Caco-2 (cell line): ENCODE results near the gene SEC23B. TPM values are rescaled to one million over a fixed set of nuclear protein-coding genes. Genes with fewer than 3 reads are reported as not detected.
A peak's percentile ranks its signal among the peaks of the same experiment; 100 is the strongest.

ENCODE experiments used
- BruUV-seq: library from RNA; stranded (reverse); fragments of 400-500 nt; replicated peaks from 2 replicates; lab custom pipeline; 2021; lab: Mats Ljungman, UMichigan
- CTCF ChIA-PET: fragments of 300-600 bp; sonication (Branson Sonifier 250); formaldehyde crosslinking; loops from one replicate; lab custom pipeline; 2022; ENCODE audit warnings: antibody characterized with exemption; lab: Charles Lee
- POLR2A ChIA-PET: fragments of 300-600 bp; sonication (Branson Sonifier 250); formaldehyde crosslinking; loops from one replicate; lab custom pipeline; 2022; ENCODE audit warnings: antibody characterized with exemption; lab: Charles Lee
- DNase-seq, 2 experiments: peaks; one replicate each; pipeline versions ENCODE4 v3.0.0 to v3.0.0-alpha.2; 2020 to 2022
- H3K27me3 ChIP-seq: replicated peaks from 2 replicates; pipeline ENCODE4 v1.6.0; 2011; ENCODE audit warnings: low read length; ENCODE audit not compliant: control insufficient read depth, insufficient read depth
- H3K36me3 ChIP-seq: 2 replicates; pipeline ENCODE4 v1.5.1; 2011; ENCODE audit warnings: low read length; ENCODE audit not compliant: control insufficient read depth, insufficient read depth
- H3K4me1 ChIP-seq: fragments of 250-450 bp; sonication (Bioruptor Pico); 2 replicates; pipeline ENCODE4 v1.5.1; 2020; ENCODE audit warnings: mild to moderate bottlenecking
- H3K4me3 ChIP-seq: 2 replicates; pipeline ENCODE4 v1.5.1; 2011; ENCODE audit warnings: low read depth, mild to moderate bottlenecking, control low read depth, low read length
- H3K9me3 ChIP-seq: fragments of 250-450 bp; sonication (Bioruptor Pico); 2 replicates; pipeline ENCODE4 v1.5.1; 2020; ENCODE audit warnings: mild to moderate bottlenecking, moderate library complexity
- H3K27ac Mint-ChIP-seq: one replicate; pipeline ENCODE4 v1.8.0; 2022; ENCODE audit warnings: mixed read lengths; ENCODE audit not compliant: unreplicated experiment
- H3K27me3 Mint-ChIP-seq: one replicate; pipeline ENCODE4 v1.8.0; 2022; ENCODE audit warnings: mixed read lengths; ENCODE audit not compliant: insufficient read depth, unreplicated experiment
- H3K36me3 Mint-ChIP-seq: one replicate; pipeline ENCODE4 v1.8.0; 2022; ENCODE audit warnings: mild to moderate bottlenecking, mixed read lengths; ENCODE audit not compliant: insufficient read depth, unreplicated experiment
- H3K4me1 Mint-ChIP-seq: one replicate; pipeline ENCODE4 v1.8.0; 2022; ENCODE audit warnings: low read depth, mixed read lengths; ENCODE audit not compliant: unreplicated experiment
- H3K4me3 Mint-ChIP-seq: one replicate; pipeline ENCODE4 v1.8.0; 2022; ENCODE audit warnings: mild to moderate bottlenecking, moderate library complexity, mixed read lengths; ENCODE audit not compliant: unreplicated experiment
- H3K9me3 Mint-ChIP-seq: one replicate; pipeline ENCODE4 v1.8.0; 2022; ENCODE audit warnings: mixed read lengths; ENCODE audit not compliant: unreplicated experiment
- intact Hi-C: fragments of 100-400 bp; cut with micrococcal nuclease; formaldehyde crosslinking; loops from one replicate; pipeline ENCODE4 v1.10.0; 2022; ENCODE audit not compliant: unreplicated experiment
- total RNA-seq: library from RNA; stranded (reverse); gene quantifications from 2 replicates; pipeline ENCODE4 v1.2.3, GENCODE V29; 2022
- TF ChIP-seq, protein P1 (sequence below), 2 experiments: fragments of 200-600 bp in 1 of 2; IDR thresholded peaks; 1 replicate in 1 of 2; 2 replicates in 1 of 2; pipeline versions ENCODE4 v1.5.1 to v1.8.0; 2011 to 2022; ENCODE audit warnings: antibody characterized with exemption in 1 of 2, control low read depth in 1 of 2, inconsistent platforms in 1 of 2, low read depth in 1 of 2, low read length in 1 of 2, mild to moderate bottlenecking in 1 of 2, moderate library complexity in 1 of 2; ENCODE audit not compliant: insufficient read depth in 1 of 2, severe bottlenecking in 1 of 2, unreplicated experiment in 1 of 2

SEC23B gene
- total RNA-seq, 1 experiment from 2014 or later: 84.1 TPM

- Histone ChIP-seq H3K4me1 (peaks cover 25% of the 10 kb centered on the region), H3K27me3 (no peaks in the 10 kb centered on the region), H3K36me3 (peaks cover 4% of the 10 kb centered on the region; the same call in 1 of the 2 replicates), H3K9me3 (no peaks in the 10 kb centered on the region), H3K4me3 (no peak overlapping the region)
- peak; percentile 28 to 43 for DNase-seq
- ChIA-PET POLR2A (interaction anchor here (0.6 to 1.7 kb wide), 4 partner anchors 11 to 333 kb away, joined by 4 to 17 read pairs (median 6); partner anchors contain the start of genes DZANK1, POLR3F, RBBP9 and SEC23B), CTCF (no interaction called here)
- Mint-ChIP-seq H3K27me3 (no peaks in the 10 kb centered on the region), H3K4me3 (peak overlapping the region; percentile 24), H3K4me1 (peaks cover 8% of the 10 kb centered on the region), H3K9me3 (no peaks in the 10 kb centered on the region), H3K27ac (peak overlapping the region; percentile 79), H3K36me3 (peaks cover 69% of the 10 kb centered on the region)
- intact Hi-C loops: no loop called here
- TF ChIP-seq, protein P1, sequence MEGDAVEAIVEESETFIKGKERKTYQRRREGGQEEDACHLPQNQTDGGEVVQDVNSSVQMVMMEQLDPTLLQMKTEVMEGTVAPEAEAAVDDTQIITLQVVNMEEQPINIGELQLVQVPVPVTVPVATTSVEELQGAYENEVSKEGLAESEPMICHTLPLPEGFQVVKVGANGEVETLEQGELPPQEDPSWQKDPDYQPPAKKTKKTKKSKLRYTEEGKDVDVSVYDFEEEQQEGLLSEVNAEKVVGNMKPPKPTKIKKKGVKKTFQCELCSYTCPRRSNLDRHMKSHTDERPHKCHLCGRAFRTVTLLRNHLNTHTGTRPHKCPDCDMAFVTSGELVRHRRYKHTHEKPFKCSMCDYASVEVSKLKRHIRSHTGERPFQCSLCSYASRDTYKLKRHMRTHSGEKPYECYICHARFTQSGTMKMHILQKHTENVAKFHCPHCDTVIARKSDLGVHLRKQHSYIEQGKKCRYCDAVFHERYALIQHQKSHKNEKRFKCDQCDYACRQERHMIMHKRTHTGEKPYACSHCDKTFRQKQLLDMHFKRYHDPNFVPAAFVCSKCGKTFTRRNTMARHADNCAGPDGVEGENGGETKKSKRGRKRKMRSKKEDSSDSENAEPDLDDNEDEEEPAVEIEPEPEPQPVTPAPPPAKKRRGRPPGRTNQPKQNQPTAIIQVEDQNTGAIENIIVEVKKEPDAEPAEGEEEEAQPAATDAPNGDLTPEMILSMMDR (IDR thresholded peaks at IDR 0.05; ENCODE audit: insufficient read depth in 1 of 2, low read depth in 1 of 2, low read length in 1 of 2, severe bottlenecking in 1 of 2, unreplicated experiment in 1 of 2): no peak
- BruUV-seq: no TSS peak
Observed at GRCh38 chr20:18477821-18478220, 29.9 kb upstream of the SEC23B start.

GRCh38 chr20:18481596-18481995 lies 26.1 kb upstream of the SEC23B start:
- H3K36me3 ChIP-seq: peaks cover 4% of the 10 kb centered on the region; the same call in 1 of the 2 replicates
- POLR2A ChIA-PET: no interaction called here
- Mint-ChIP-seq H3K27ac (no peak overlapping the region), H3K4me3 (no peak overlapping the region), H3K27me3 (no peaks in the 10 kb centered on the region), H3K4me1 (peaks cover 8% of the 10 kb centered on the region), H3K36me3 (peaks cover 56% of the 10 kb centered on the region), H3K9me3 (no peaks in the 10 kb centered on the region)
- DNase-seq: no peak
- no peaks in the 10 kb centered on the region for H3K27me3 ChIP-seq
- no TSS peak for BruUV-seq
- TF ChIP-seq, protein P1 (IDR thresholded peaks at IDR 0.05; ENCODE audit: insufficient read depth in 1 of 2, low read depth in 1 of 2, low read length in 1 of 2, severe bottlenecking in 1 of 2, unreplicated experiment in 1 of 2): no peak
- intact Hi-C loops: no loop called here
- no peaks in the 10 kb centered on the region for H3K9me3 ChIP-seq
- H3K4me1 ChIP-seq: peaks cover 17% of the 10 kb centered on the region
- CTCF ChIA-PET: no interaction called here
- no peak overlapping the region for H3K4me3 ChIP-seq

DNA sequence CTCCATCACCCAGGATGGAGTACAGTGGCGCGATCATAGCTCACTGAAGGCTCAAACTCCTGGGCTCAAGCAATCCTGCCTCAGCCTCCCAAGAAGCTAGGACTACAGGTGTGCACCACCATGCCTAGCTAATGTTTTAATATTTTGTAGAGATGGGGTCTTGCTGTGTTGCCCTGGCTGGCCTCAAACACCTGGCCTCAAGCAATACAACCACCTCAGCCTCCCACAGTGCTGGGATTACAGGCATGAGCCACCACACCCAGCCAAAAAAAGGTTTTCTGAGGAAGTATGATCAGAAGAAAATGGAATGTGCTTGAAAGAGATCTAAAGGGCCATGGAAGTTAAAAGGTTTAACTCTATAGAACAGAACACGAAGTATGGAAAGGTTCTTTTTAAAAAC lies 19.4 kb upstream of the SEC23B start:
- H3K4me3 ChIP-seq: no peak overlapping the region
- intact Hi-C loops: no loop called here
- Mint-ChIP-seq H3K27ac (no peak overlapping the region), H3K36me3 (peaks cover 34% of the 10 kb centered on the region), H3K4me1 (no peaks in the 10 kb centered on the region), H3K9me3 (no peaks in the 10 kb centered on the region), H3K27me3 (no peaks in the 10 kb centered on the region), H3K4me3 (no peak overlapping the region)
- H3K36me3 ChIP-seq: peaks cover 1% of the 10 kb centered on the region; the same call in 1 of the 2 replicates
- no TSS peak for BruUV-seq
- ChIA-PET CTCF (no interaction called here), POLR2A (interaction anchor here (2.6 kb wide), 1 partner anchor 19 kb away, joined by 10 read pairs; the partner anchor contains the start of gene SEC23B)
- no peaks in the 10 kb centered on the region for H3K4me1 ChIP-seq
- DNase-seq: no peak
- no peaks in the 10 kb centered on the region for H3K27me3 ChIP-seq
- H3K9me3 ChIP-seq: no peaks in the 10 kb centered on the region
- TF ChIP-seq, protein P1 (IDR thresholded peaks at IDR 0.05; ENCODE audit: insufficient read depth in 1 of 2, low read depth in 1 of 2, low read length in 1 of 2, severe bottlenecking in 1 of 2, unreplicated experiment in 1 of 2): no peak
